Measurements from ENCODE around the gene SDF4.

The SDF4 gene

GRCh38 chr1:1171161-1171545 lies 60.6 kb downstream of the SDF4 start:
- Histone ChIP-seq H3K27me3 (ENCODE audit: insufficient read depth, low read length) (no peaks in the 10 kb centered on the region), H4K12ac (ENCODE audit: low read depth, low read length) (no peak overlapping the region), H3K27ac (ENCODE audit: low read depth, low read length) (no peak overlapping the region), H4K91ac (ENCODE audit: low read depth, low read length) (no peak overlapping the region), H3K4ac (ENCODE audit: low read depth, low read length) (no peak overlapping the region), H3K4me1 (ENCODE audit: control insufficient read depth in 1 of 2, insufficient read depth in 2 of 2, low read length in 2 of 2) (no peaks in the 10 kb centered on the region), H2BK5ac (ENCODE audit: low read depth, low read length, poor library complexity) (no peak overlapping the region), H3K4me2 (ENCODE audit: low read length) (no peak overlapping the region), H2BK12ac (ENCODE audit: low read length) (no peak overlapping the region), H3K9ac (ENCODE audit: low read length) (no peak overlapping the region), H2AFZ (ENCODE audit: insufficient read depth, low read length, poor library complexity) (no peak overlapping the region), H3K4me3 (ENCODE audit: low read depth, low read length) (no peak overlapping the region), H3K36me3 (ENCODE audit: control insufficient read depth in 1 of 2, insufficient read depth in 2 of 2, low read length in 2 of 2) (no peaks in the 10 kb centered on the region), H3K9me3 (ENCODE audit: insufficient read depth, low read depth, low read length) (peaks cover 10% of the 10 kb centered on the region), H3K79me1 (ENCODE audit: low read length) (no peaks in the 10 kb centered on the region), H2BK120ac (ENCODE audit: insufficient read depth, low read length, poor library complexity) (no peak overlapping the region), H3K14ac (ENCODE audit: low read length) (no peak overlapping the region), H3K18ac (ENCODE audit: low read length) (no peak overlapping the region), H3K79me2 (ENCODE audit: control insufficient read depth, insufficient read depth, low read length, poor library complexity) (no peaks in the 10 kb centered on the region), H2AK5ac (ENCODE audit: low read length) (no peak overlapping the region), H3K23ac (ENCODE audit: low read length) (no peak overlapping the region), H4K8ac (ENCODE audit: low read depth, low read length) (no peak overlapping the region)
- WGBS (ENCODE audit: extremely low coverage, insufficient coverage, insufficient read length) = no CpG with 5 or more reads among the region's 12 CpGs
- no peak for DNase-seq

- H4K12ac ChIP-seq (ENCODE audit: low read depth, low read length) = no peak overlapping the region
- peaks cover 5% of the 10 kb centered on the region for H3K9me3 ChIP-seq (ENCODE audit: insufficient read depth, low read depth, low read length)
- WGBS (ENCODE audit: extremely low coverage, insufficient coverage, insufficient read length) = no CpG with 5 or more reads among the region's 26 CpGs
- H3K79me1 ChIP-seq (ENCODE audit: low read length) = no peaks in the 10 kb centered on the region
- H3K9ac ChIP-seq (ENCODE audit: low read length) = no peak overlapping the region
- H2AFZ ChIP-seq (ENCODE audit: insufficient read depth, low read length, poor library complexity) = no peak overlapping the region
- H3K27me3 ChIP-seq (ENCODE audit: insufficient read depth, low read length) = no peaks in the 10 kb centered on the region
- no peak overlapping the region for H3K4me2 ChIP-seq (ENCODE audit: low read length)
- no peak for DNase-seq
- no peak overlapping the region for H2BK120ac ChIP-seq (ENCODE audit: insufficient read depth, low read length, poor library complexity)
- H4K91ac ChIP-seq (ENCODE audit: low read depth, low read length) = no peak overlapping the region
- no peaks in the 10 kb centered on the region for H3K79me2 ChIP-seq (ENCODE audit: control insufficient read depth, insufficient read depth, low read length, poor library complexity)
- no peak overlapping the region for H3K18ac ChIP-seq (ENCODE audit: low read length)
- no peak overlapping the region for H3K4me3 ChIP-seq (ENCODE audit: low read depth, low read length)
- H3K27ac ChIP-seq (ENCODE audit: low read depth, low read length) = no peak overlapping the region
- H3K14ac ChIP-seq (ENCODE audit: low read length) = no peak overlapping the region
- H3K4ac ChIP-seq (ENCODE audit: low read depth, low read length) = no peak overlapping the region
- H3K4me1 ChIP-seq (ENCODE audit: control insufficient read depth in 1 of 2, insufficient read depth in 2 of 2, low read length in 2 of 2) = no peaks in the 10 kb centered on the region
- no peak overlapping the region for H2BK5ac ChIP-seq (ENCODE audit: low read depth, low read length, poor library complexity)
- no peak overlapping the region for H2AK5ac ChIP-seq (ENCODE audit: low read length)
- no peak overlapping the region for H3K23ac ChIP-seq (ENCODE audit: low read length)
- no peak overlapping the region for H4K8ac ChIP-seq (ENCODE audit: low read depth, low read length)
- no peak overlapping the region for H2BK12ac ChIP-seq (ENCODE audit: low read length)
- no peaks in the 10 kb centered on the region for H3K36me3 ChIP-seq (ENCODE audit: control insufficient read depth in 1 of 2, insufficient read depth in 2 of 2, low read length in 2 of 2)
Observed at GRCh38 chr1:1170215-1171091, 61.3 kb downstream of the SDF4 start.

GRCh38 chr1:1169429-1170214 lies 62.2 kb downstream of the SDF4 start:
- H2BK12ac ChIP-seq (ENCODE audit: low read length) = no peak overlapping the region
- H3K4me1 ChIP-seq (ENCODE audit: control insufficient read depth in 1 of 2, insufficient read depth in 2 of 2, low read length in 2 of 2) = no peaks in the 10 kb centered on the region
- H2AFZ ChIP-seq (ENCODE audit: insufficient read depth, low read length, poor library complexity) = no peak overlapping the region
- DNase-seq = no peak
- no peak overlapping the region for H3K23ac ChIP-seq (ENCODE audit: low read length)
- no peak overlapping the region for H3K4me2 ChIP-seq (ENCODE audit: low read length)
- no peaks in the 10 kb centered on the region for H3K79me1 ChIP-seq (ENCODE audit: low read length)
- H3K9me3 ChIP-seq (ENCODE audit: insufficient read depth, low read depth, low read length) = peaks cover 2% of the 10 kb centered on the region
- no peak overlapping the region for H3K18ac ChIP-seq (ENCODE audit: low read length)
- no peak overlapping the region for H2BK5ac ChIP-seq (ENCODE audit: low read depth, low read length, poor library complexity)
- no peak overlapping the region for H4K12ac ChIP-seq (ENCODE audit: low read depth, low read length)
- no peak overlapping the region for H2AK5ac ChIP-seq (ENCODE audit: low read length)
- no peaks in the 10 kb centered on the region for H3K79me2 ChIP-seq (ENCODE audit: control insufficient read depth, insufficient read depth, low read length, poor library complexity)
- no peaks in the 10 kb centered on the region for H3K36me3 ChIP-seq (ENCODE audit: control insufficient read depth in 1 of 2, insufficient read depth in 2 of 2, low read length in 2 of 2)
- no peak overlapping the region for H2BK120ac ChIP-seq (ENCODE audit: insufficient read depth, low read length, poor library complexity)
- no peaks in the 10 kb centered on the region for H3K27me3 ChIP-seq (ENCODE audit: insufficient read depth, low read length)
- H4K91ac ChIP-seq (ENCODE audit: low read depth, low read length) = no peak overlapping the region
- WGBS (ENCODE audit: extremely low coverage, insufficient coverage, insufficient read length) = no CpG with 5 or more reads among the region's 32 CpGs
- no peak overlapping the region for H4K8ac ChIP-seq (ENCODE audit: low read depth, low read length)
- no peak overlapping the region for H3K14ac ChIP-seq (ENCODE audit: low read length)
- H3K9ac ChIP-seq (ENCODE audit: low read length) = no peak overlapping the region
- H3K4me3 ChIP-seq (ENCODE audit: low read depth, low read length) = no peak overlapping the region
- H3K4ac ChIP-seq (ENCODE audit: low read depth, low read length) = no peak overlapping the region
- H3K27ac ChIP-seq (ENCODE audit: low read depth, low read length) = no peak overlapping the region

GRCh38 chr1:1168451-1169411 lies 63.1 kb downstream of the SDF4 start:
- H2BK120ac ChIP-seq (ENCODE audit: insufficient read depth, low read length, poor library complexity) = no peak overlapping the region
- no peaks in the 10 kb centered on the region for H3K27me3 ChIP-seq (ENCODE audit: insufficient read depth, low read length)
- no peak overlapping the region for H3K27ac ChIP-seq (ENCODE audit: low read depth, low read length)
- no peaks in the 10 kb centered on the region for H3K36me3 ChIP-seq (ENCODE audit: control insufficient read depth in 1 of 2, insufficient read depth in 2 of 2, low read length in 2 of 2)
- no peaks in the 10 kb centered on the region for H3K79me2 ChIP-seq (ENCODE audit: control insufficient read depth, insufficient read depth, low read length, poor library complexity)
- no peaks in the 10 kb centered on the region for H3K79me1 ChIP-seq (ENCODE audit: low read length)
- no peak overlapping the region for H2AK5ac ChIP-seq (ENCODE audit: low read length)
- no CpG with 5 or more reads among the region's 37 CpGs for WGBS (ENCODE audit: extremely low coverage, insufficient coverage, insufficient read length)
- no peaks in the 10 kb centered on the region for H3K4me1 ChIP-seq (ENCODE audit: control insufficient read depth in 1 of 2, insufficient read depth in 2 of 2, low read length in 2 of 2)
- no peak overlapping the region for H4K8ac ChIP-seq (ENCODE audit: low read depth, low read length)
- H2BK5ac ChIP-seq (ENCODE audit: low read depth, low read length, poor library complexity) = no peak overlapping the region
- no peak for DNase-seq
- H4K12ac ChIP-seq (ENCODE audit: low read depth, low read length) = no peak overlapping the region
- H3K4me3 ChIP-seq (ENCODE audit: low read depth, low read length) = no peak overlapping the region
- H3K23ac ChIP-seq (ENCODE audit: low read length) = no peak overlapping the region
- H2AFZ ChIP-seq (ENCODE audit: insufficient read depth, low read length, poor library complexity) = no peak overlapping the region
- H3K14ac ChIP-seq (ENCODE audit: low read length) = no peak overlapping the region
- no peak overlapping the region for H3K4ac ChIP-seq (ENCODE audit: low read depth, low read length)
- no peak overlapping the region for H3K9ac ChIP-seq (ENCODE audit: low read length)
- H3K18ac ChIP-seq (ENCODE audit: low read length) = no peak overlapping the region
- no peak overlapping the region for H3K4me2 ChIP-seq (ENCODE audit: low read length)
- H3K9me3 ChIP-seq (ENCODE audit: insufficient read depth, low read depth, low read length) = peaks cover 5% of the 10 kb centered on the region
- no peak overlapping the region for H2BK12ac ChIP-seq (ENCODE audit: low read length)
- no peak overlapping the region for H4K91ac ChIP-seq (ENCODE audit: low read depth, low read length)

Data from trophoblast cell (in vitro differentiated cells and primary cell).